ENCODE results near the gene TBX20.
"Not testable (repeated sequence)": the region's sequence is repeated elsewhere in the genome, so short reads cannot be mapped to it uniquely, and the experiment has no call there.

Gene TBX20

GRCh38 chr7:35204850-35205249 is 49.0 kb downstream of the TBX20 start:
- H3K36me3 Mint-ChIP-seq, H3K4me3 Mint-ChIP-seq, H3K27ac Mint-ChIP-seq, H3K4me1 Mint-ChIP-seq, H3K27me3 Mint-ChIP-seq, H3K9me3 Mint-ChIP-seq: not testable (repeated sequence)

- H3K27ac Mint-ChIP-seq, H3K4me3 Mint-ChIP-seq, H3K9me3 Mint-ChIP-seq, H3K36me3 Mint-ChIP-seq, H3K27me3 Mint-ChIP-seq, H3K4me1 Mint-ChIP-seq: not testable (repeated sequence)
These were observed 49.9 kb downstream of the TBX20 start for GRCh38 chr7:35204031-35204430.

GRCh38 chr7:35202353-35202752 is 51.5 kb downstream of the TBX20 start:
- not testable (repeated sequence) for H3K9me3 Mint-ChIP-seq, H3K4me3 Mint-ChIP-seq, H3K36me3 Mint-ChIP-seq, H3K4me1 Mint-ChIP-seq, H3K27ac Mint-ChIP-seq, H3K27me3 Mint-ChIP-seq

- H3K27ac Mint-ChIP-seq, H3K4me3 Mint-ChIP-seq, H3K4me1 Mint-ChIP-seq, H3K36me3 Mint-ChIP-seq, H3K9me3 Mint-ChIP-seq: not testable (repeated sequence)
- H3K27me3 Mint-ChIP-seq = peaks cover 10% of the 10 kb centered on the region
These were observed 53.7 kb downstream of the TBX20 start for GRCh38 chr7:35200170-35200569.

GRCh38 chr7:35198370-35199140 is 55.3 kb downstream of the TBX20 start:
- not testable (repeated sequence) for H3K36me3 Mint-ChIP-seq, H3K9me3 Mint-ChIP-seq, H3K4me1 Mint-ChIP-seq, H3K27ac Mint-ChIP-seq, H3K4me3 Mint-ChIP-seq
- H3K27me3 Mint-ChIP-seq = peaks cover 10% of the 10 kb centered on the region

GRCh38 chr7:35191571-35191970 is 62.3 kb downstream of the TBX20 start:
- H3K36me3 Mint-ChIP-seq, H3K4me1 Mint-ChIP-seq, H3K27ac Mint-ChIP-seq, H3K4me3 Mint-ChIP-seq, H3K9me3 Mint-ChIP-seq: not testable (repeated sequence)
- peaks cover 10% of the 10 kb centered on the region for H3K27me3 Mint-ChIP-seq

- H3K36me3 Mint-ChIP-seq = not testable (repeated sequence)
- peaks cover 14% of the 10 kb centered on the region for H3K27me3 Mint-ChIP-seq
These were observed 63.6 kb downstream of the TBX20 start for GRCh38 chr7:35190146-35190773.

GRCh38 chr7:35186751-35187150 is 67.1 kb downstream of the TBX20 start:
- not testable (repeated sequence) for H3K9me3 Mint-ChIP-seq, H3K36me3 Mint-ChIP-seq, H3K4me1 Mint-ChIP-seq, H3K27ac Mint-ChIP-seq
- H3K27me3 Mint-ChIP-seq = peaks cover 18% of the 10 kb centered on the region
- H3K4me3 Mint-ChIP-seq = peak overlapping the region; percentile 20

More at GRCh38 chr7:35190146-35190773, 63.6 kb downstream of the TBX20 start:
- not testable (repeated sequence) for H3K9me3 Mint-ChIP-seq, H3K27ac Mint-ChIP-seq, H3K4me1 Mint-ChIP-seq, H3K4me3 Mint-ChIP-seq

- Mint-ChIP-seq H3K4me1 (peaks cover 10% of the 10 kb centered on the region), H3K27ac (no peak overlapping the region), H3K27me3 (peaks cover 18% of the 10 kb centered on the region), H3K36me3 (no peaks in the 10 kb centered on the region), H3K4me3 (peak overlapping the region; percentile 20), H3K9me3 (no peaks in the 10 kb centered on the region)
These were observed 67.8 kb downstream of the TBX20 start for GRCh38 chr7:35185908-35186731.

GRCh38 chr7:35185578-35185907 is 68.4 kb downstream of the TBX20 start:
- H3K27ac Mint-ChIP-seq, H3K4me1 Mint-ChIP-seq, H3K9me3 Mint-ChIP-seq, H3K4me3 Mint-ChIP-seq, H3K36me3 Mint-ChIP-seq: not testable (repeated sequence)
- peaks cover 18% of the 10 kb centered on the region for H3K27me3 Mint-ChIP-seq

- H3K27me3 Mint-ChIP-seq = peaks cover 18% of the 10 kb centered on the region
- H3K9me3 Mint-ChIP-seq, H3K4me3 Mint-ChIP-seq, H3K4me1 Mint-ChIP-seq, H3K27ac Mint-ChIP-seq, H3K36me3 Mint-ChIP-seq: not testable (repeated sequence)
These were observed 68.9 kb downstream of the TBX20 start for GRCh38 chr7:35184961-35185360.

GRCh38 chr7:35183873-35184503 is 69.9 kb downstream of the TBX20 start:
- not testable (repeated sequence) for H3K9me3 Mint-ChIP-seq, H3K4me1 Mint-ChIP-seq, H3K4me3 Mint-ChIP-seq, H3K36me3 Mint-ChIP-seq, H3K27ac Mint-ChIP-seq
- H3K27me3 Mint-ChIP-seq = peaks cover 18% of the 10 kb centered on the region

GRCh38 chr7:35180665-35181064 is 73.2 kb downstream of the TBX20 start:
- H3K36me3 Mint-ChIP-seq, H3K4me3 Mint-ChIP-seq, H3K27ac Mint-ChIP-seq, H3K4me1 Mint-ChIP-seq, H3K9me3 Mint-ChIP-seq, H3K27me3 Mint-ChIP-seq: not testable (repeated sequence)

GRCh38 chr7:35173176-35173575 is 80.7 kb downstream of the TBX20 start:
- not testable (repeated sequence) for H3K27me3 Mint-ChIP-seq, H3K36me3 Mint-ChIP-seq, H3K4me1 Mint-ChIP-seq, H3K27ac Mint-ChIP-seq, H3K4me3 Mint-ChIP-seq, H3K9me3 Mint-ChIP-seq

- H3K36me3 Mint-ChIP-seq, H3K9me3 Mint-ChIP-seq, H3K4me1 Mint-ChIP-seq, H3K27ac Mint-ChIP-seq, H3K4me3 Mint-ChIP-seq, H3K27me3 Mint-ChIP-seq: not testable (repeated sequence)
These were observed 81.8 kb downstream of the TBX20 start for GRCh38 chr7:35172131-35172530.

- H3K36me3 Mint-ChIP-seq, H3K27ac Mint-ChIP-seq, H3K4me3 Mint-ChIP-seq, H3K9me3 Mint-ChIP-seq, H3K27me3 Mint-ChIP-seq, H3K4me1 Mint-ChIP-seq: not testable (repeated sequence)
These were observed 86.2 kb downstream of the TBX20 start for GRCh38 chr7:35167658-35168057.

Data from activated naive CD4-positive, alpha-beta T cell treated with anti-CD3 and anti-CD28 coated beads, Interleukin-2, amount 50 U/mL, for 24 hours (primary cell).